Left renal pelvis (tissue), 4 donors: ENCODE results near the gene FBXO9. TPM values are rescaled to one million over a fixed set of nuclear protein-coding genes. Genes with fewer than 3 reads are reported as not detected.

Experiments
- DNase-seq, 4 donors: peaks; one replicate each; pipeline ENCODE4 v3.0.0-alpha.2; 2013; ENCODE audit warnings: low read depth in 4 of 4, low spot score in 3 of 4
- polyA plus RNA-seq, 4 donors: library from polyadenylated mRNA; unstranded; fragments of 120-200 nt; gene quantifications; one replicate each; pipeline ENCODE4 v1.2.1, GENCODE V29; 2013; ENCODE audit not compliant: insufficient read length in 4 of 4

The FBXO9 gene
- polyA plus RNA-seq, result 100 to 1,000 TPM in 1 of 4 donors, 10 to 100 TPM in 3; 76.2 to 123 (median 95.7) TPM

DNA sequence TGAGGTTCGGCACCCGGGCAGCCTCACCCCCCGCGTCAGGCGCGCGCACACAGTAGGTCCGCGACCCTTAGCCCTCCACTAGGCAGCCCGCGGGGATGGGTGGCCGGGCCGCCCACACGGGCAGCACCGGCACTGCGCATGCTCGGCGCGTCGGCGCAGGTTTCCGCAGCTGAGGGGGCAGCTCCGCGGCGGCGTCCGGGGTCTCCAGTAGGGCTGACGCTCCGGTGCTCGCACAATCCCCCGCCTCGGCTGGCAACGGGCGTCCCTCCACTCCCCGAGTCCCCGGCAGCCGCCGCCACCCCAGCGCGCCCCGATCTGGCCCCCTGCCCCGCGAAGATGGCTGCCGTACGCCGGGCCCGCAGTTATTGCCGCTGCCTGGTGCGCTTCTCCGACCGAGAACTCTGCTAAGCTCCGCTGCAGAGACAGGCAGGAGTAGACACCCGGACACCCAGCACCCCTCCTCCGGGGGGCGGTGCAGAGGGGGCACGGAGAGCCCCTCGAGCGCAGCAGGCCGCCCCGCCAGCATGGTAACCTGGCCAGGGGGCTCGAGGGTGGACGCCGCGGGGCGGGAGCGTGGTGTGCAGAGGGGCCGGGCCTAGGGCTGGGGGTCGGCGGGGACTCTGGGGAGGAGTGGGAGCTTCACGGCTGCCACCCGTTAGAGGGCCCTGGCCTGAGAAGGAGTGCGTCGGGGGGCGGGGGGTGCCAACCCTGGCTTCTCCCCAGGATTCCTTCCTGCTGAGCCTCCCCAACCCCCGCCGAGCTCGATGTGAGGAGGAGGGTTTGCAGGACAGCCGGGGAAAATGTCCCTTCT lies at the start of gene FBXO9:
Gene FBXO9, plus strand, starts transcription at position 139 of the 811 bp plus-strand sequence. Its CDS starts 386 bp downstream, at position 525.
- DNase-seq, result peak in 3 of 4 donors; percentile 32 to 41 (median 35)

DNA sequence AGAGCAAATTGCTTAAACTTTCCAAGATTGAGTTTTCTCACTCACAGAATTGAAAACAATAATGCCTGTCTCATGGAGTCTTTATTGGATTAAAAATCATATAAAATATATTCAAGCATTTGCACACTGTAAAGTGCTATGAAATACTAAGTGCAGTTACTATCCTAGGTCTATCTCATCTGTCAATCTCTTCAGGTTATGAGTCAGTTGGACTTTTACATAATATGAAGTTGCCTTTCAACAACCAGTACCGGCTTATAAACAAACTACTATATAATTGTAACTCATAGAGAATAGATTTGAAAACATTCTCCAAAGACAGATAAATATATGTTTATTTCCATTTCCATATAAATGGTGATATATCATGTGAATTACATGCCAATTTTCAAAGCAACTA lies 49.7 kb upstream of the FBXO9 start:
- no peak for DNase-seq

DNA sequence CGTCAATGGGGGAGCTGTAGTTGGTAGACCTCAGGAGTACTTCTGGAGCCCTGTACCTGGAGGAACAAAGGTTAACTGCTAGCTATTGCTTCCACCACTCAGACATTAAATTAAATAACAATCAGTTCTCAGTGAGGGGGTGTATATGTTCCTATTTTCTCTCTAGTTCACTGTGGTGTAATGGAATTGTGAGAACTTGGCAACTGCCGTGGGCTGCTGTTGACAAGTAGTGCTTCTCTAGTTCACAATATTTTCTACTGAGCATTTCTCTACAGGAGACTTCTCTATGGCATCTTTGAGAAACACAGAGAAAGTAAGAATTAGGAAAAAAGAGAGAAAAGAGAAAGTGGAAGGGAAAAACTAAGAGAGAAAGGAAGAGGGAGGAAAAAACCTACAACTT lies 46.8 kb upstream of the FBXO9 start:
- DNase-seq, result no peak

DNA sequence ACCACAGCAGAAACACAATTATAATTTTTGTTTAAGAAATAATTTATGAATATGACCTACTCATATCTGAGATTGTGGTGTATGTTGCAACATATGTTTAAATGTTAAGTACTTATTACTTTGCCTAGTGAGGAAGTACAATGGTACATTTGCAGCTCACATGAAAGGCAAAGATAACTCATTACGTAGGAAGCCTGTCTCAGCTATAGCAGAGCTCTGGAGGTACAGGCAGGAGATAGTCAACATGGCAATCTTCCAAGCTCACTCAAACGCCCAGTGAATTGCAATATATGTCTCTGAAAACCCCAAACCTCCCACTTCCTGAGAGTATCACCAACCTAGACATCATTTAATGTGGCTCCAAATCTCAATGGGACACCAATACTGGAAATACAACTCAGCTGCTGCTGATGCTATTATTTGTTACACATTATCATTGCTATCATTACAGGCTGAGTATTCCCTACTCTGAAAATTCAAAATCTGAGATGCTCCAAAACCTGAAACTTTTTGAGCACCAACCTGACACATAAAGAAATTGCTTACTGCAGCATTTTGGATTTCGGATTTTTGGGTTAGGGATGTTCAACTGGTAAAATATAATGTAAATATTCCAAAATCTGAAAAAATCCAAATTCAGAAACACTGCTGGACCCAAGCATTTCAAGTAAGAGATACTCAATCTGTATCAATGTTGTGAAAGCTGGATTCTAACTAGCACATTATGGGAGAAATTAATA lies 45.0 kb upstream of the FBXO9 start:
- DNase-seq, result no peak

DNA sequence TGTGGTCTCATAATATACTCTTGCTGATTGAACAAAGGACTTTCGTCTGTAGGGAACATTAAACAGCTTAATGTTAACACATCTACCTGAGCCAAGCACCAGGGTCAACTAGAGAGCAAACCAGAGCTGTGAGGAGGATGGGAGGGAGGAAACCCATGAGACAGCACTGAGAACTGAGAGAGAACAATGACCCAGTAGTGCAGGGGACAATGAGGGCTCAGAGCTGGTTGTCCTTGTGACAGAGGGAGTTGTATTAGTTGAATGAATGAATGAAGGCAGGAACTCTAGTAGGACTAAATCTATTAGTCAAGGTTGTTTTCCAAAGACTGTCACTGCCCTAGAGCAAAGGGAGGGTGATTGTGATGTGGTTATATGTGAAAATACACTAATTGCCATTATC lies 41.9 kb upstream of the FBXO9 start:
- no peak for DNase-seq

DNA sequence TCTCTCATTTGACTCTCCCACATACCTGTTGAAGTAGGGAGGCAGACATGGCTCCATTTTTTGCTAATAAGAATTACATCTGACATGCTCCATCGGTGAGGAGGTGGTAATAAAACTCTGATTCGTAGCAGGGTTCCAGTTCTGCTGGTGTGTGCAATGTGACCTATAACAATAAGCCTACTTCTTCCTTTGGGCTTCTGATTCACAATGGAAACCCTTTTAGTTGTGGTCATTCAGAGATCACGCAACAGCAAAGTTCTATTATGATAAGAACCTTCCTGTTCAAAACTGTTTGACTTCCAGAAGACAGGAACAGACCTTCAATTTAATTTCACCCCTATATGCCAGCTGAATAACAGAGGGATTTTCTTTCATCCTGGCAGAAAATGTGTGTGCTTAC lies 38.7 kb upstream of the FBXO9 start:
- no peak for DNase-seq

DNA sequence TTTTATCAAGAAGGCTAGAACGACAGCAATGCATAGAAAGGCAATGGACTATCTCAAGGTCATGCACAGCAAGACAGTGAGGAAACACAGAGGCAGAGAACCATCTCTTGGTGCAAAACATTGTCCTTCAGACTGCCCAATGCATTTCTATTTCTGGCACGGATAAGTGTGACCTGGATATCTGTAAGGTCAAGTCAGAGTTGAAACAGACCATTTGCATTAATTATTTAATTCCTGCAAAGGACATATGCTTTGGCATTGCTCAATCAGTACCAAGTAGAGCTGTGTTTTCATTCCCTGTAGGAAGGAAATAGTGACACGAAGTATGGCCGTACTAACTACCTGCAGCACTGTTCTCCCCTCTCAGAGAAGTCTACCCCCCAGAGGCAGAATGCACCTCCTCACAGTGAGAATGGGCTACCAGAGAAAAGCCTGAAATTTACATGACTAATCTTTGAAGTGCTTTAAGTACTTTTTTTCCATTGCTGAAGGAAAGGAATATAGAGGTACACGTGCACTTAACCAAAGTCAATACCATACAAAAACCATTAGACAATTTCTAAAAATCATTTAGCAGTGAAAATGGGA lies 38.0 kb upstream of the FBXO9 start:
- DNase-seq, result no peak

DNA sequence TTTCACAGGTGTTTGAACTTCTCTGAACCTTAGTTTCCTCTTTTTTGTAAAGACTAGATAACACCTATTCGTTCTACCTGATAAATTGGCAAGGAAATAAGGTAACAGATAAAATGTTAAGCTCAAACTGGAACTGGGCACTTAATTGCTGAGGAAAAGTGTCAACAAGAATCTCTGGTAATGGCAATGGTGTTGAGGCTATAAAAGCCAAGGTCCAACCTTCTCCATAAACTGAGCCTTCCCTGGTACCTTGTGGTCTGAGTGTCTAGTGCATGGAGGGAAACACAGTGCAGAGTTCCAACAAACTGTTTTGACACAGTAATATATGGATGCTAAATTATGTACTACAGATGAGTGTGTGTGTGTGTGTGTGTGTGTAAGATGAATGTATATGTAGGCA lies 36.7 kb upstream of the FBXO9 start:
- DNase-seq, result no peak

DNA sequence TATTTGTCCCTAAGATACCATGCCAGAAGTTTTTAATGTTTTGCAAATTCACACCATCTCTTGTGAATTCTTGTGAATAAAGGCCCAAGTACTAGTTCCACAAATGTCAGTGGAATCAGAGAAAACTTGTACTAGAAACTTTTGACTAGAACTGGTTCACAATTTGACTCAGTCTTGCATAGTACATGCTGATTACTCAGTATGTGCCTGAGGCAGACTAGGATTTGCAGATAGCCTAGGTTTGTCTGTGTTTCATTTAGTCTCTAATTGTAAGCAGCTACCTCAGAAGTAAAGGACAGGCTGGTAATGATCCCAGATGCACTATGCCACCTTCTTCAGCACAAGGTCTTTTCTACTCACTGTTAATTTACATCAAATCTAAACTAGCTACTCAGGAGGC lies 35.9 kb upstream of the FBXO9 start:
- no peak for DNase-seq

DNA sequence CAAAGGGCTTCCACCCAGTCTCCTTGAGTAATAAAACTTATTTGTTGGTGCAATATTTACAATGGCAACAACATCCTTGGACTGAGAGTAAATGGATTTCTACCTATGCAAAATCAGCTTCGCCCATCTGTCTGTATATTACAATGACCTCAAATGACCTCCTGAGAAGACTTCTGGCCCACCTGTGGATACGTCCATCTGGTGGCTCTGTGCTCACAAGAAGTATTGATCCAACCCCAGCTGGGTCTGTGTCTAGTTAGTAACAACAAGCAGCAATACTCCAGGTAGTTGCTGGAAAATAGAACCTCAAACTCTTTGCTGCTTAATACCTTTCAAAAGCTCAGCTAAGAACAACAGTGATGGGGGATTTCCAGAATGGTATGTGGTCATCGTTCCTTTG lies 35.4 kb upstream of the FBXO9 start:
- no peak for DNase-seq

DNA sequence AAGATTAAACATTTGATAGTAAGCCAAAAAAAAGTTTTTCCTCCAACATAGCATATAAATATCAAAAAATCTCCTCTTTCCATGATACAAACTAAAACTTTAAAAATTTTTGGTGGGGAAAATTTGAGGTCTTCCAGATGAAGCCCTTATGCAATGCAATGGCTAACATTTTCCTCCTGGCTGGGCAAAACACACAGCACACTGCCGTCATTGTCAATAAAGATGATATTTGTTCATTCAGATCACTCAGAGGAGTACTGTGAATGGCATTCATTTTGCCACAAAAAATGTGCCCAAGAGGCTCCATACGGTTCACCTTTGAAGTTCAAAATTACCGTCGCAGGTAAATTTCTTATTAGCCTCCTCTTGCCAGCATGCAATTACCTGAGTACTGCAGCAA lies 33.9 kb upstream of the FBXO9 start:
- no peak for DNase-seq

DNA sequence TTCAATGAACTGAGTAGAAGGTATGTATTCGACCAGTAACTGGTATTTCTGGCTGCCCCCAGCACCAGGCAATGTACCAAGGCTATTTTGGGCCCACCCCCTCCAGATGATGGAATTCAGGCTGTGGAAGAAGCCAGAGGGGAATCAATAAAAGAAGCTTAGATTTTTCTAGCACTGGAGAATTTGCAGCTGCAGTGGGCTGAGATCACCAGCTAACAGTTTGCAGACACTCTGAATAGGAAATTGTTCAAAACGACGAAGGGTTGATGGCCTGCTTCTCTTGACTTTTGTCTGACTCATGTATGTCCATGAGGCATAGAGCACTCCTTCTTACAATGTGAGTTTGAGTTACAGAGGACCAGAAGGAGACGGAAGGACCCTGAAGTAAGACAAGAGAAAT lies 32.4 kb upstream of the FBXO9 start:
- DNase-seq, result no peak

DNA sequence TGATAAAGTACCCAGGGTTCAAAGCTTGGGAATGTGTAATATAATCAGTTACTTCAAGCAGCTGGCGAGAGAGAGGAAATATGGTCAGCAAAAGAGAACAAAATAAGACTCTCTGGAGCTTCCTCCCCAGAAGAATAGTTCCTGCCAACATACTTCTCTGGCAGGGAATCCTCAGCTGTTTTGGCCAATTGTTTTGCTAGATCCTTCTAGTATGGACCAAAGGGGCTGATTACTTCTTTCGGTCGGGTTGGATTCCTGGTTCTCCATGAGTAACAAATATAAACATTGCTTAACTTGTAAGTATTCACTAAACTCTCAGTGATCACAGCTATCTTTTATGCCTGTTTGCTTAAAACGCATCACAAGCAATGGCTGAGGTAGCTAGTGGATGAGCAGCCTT lies 31.4 kb upstream of the FBXO9 start:
- DNase-seq, result no peak

DNA sequence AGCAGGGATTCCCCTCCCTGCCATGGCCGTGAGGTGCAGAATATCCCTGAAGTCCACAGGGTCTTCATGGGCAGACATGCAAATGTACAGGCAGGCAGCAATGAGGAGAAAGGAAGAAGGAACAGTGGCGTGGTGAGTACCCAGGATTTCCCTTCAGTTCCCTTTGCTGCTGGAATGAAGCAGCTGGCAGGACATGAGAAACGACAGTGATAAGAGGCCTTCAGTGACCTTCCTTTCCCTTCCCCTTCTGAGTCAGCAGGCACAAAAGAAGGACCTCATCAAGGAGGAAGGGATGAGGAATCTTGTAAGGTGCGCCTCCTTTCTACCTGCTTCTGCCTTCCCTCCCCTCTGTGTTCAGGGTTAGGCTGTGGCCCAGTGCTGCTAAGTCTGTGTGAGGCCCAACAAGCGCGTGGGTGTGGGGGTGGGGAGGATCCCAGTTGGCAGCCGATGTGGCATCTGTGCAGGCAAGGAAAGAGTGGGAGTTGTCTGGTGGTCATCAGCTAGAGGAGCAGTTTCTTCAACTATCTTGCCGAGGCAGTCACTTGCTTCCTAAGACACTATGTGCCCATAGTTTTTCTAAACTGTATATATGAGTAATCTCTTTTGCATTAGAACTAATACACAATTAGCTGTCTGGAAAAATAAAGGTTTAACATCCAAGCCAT lies 29.5 kb upstream of the FBXO9 start:
- no peak for DNase-seq

DNA sequence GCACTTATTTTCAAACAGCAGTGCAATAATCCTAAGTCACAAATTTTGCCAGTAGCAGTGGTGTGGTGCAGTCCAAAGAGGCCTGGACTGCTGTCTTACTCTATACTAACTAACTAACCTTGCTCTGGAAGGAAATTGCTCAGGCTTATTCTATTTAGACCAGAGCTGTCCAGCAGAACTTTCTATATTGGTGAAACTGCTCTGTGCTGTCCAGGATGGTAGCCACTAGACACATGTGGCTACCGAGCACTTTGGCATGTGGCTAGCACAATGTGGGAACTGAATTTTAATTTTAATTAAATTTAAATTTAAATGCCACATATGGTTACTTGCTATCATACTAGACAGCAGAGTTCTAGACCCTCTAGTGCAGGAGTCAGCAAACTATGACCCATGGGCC lies 27.1 kb upstream of the FBXO9 start:
- no peak for DNase-seq

DNA sequence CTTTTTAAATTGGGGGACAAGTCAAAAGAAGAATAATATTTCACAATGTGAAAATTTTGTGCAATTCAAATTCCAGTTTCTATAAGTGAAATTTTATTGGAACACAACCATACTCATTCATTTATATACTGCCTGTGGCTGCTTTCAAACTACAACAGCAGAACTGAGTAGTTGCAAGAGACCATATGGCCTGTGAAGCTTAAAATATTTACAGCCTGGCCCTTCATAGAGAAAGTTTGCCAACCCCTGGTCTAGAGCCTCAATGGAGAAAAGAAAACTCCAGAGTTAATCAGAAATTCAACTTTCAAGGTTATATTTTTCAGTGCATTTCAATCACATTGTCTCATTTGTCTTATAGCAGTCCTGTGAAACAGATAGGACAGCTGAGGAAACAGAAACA lies 26.6 kb upstream of the FBXO9 start:
- no peak for DNase-seq

DNA sequence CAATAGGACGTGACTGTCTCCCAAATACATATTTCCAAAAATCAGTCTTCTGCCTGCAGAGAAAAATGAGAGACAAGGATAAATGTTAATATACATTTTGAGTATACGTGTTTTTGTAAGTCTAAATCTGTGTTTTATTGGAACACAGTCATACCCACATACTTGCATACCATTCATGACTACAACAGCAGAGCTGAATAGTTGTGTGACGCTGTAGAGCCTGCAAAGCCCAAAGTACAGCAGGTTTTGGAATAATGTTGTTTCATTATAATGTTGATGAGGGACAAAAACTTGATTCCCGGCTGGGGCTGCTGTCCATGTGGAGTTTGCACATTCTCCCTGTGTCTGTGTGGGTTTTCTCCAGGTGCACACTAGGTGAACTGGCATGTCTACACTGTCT lies 23.8 kb upstream of the FBXO9 start:
- no peak for DNase-seq

DNA sequence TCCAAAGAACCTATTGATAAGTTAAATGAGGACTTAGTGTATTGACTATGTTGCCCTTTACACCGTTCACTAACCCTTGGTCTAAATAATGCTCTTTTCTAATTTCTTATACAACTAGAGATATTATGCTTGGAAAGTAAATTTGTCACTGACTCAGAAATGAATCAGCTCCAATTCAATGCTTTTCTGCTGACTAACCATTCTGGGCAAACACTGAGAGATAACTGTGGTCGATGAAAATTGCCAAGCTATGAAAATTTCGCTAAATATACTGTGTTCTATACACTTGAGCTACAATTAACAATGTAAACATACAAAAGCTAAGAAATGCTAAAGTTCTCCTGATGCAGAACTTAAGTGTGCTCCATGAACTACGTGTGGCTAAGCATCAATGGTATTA lies 23.1 kb upstream of the FBXO9 start:
- DNase-seq, result no peak

DNA sequence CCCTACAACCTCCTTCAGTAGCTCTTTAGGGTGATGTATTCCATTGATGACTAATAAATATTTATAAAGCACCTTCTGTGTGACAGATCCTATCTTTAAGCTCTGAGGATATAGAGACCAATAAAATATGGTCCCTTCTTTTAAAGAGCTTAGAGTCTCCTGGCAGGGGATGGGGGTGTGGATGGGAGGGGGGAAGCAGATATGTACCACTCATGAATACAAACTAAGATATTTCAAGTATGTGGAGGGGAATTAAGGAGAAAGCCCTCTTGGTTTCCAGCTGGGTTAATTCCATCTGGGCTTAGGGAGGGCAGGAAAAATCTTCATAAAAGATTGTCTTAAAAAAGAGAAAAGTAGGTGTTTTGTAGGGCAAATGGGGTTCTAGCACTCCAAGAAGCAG lies 21.6 kb upstream of the FBXO9 start:
- no peak for DNase-seq

DNA sequence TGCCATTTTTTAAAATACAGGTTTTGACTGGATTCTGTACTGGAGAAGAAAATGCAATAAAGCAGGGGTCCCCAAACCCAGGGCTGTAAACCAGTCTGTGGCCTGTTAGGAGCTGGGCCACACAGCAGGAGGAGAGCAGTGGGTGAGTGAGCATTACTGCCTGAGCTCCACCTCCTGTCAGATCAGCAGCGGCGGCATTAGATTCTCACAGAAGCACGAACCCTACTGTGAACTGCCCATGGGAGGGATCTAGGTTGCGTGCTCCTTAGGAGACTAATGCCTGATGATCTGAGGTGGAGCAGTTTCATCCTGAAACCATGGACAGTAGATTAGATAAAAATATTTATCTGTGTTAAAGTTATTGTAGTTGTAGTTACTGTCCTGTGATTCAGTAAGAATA lies 21.1 kb upstream of the FBXO9 start:
- DNase-seq, result no peak

DNA sequence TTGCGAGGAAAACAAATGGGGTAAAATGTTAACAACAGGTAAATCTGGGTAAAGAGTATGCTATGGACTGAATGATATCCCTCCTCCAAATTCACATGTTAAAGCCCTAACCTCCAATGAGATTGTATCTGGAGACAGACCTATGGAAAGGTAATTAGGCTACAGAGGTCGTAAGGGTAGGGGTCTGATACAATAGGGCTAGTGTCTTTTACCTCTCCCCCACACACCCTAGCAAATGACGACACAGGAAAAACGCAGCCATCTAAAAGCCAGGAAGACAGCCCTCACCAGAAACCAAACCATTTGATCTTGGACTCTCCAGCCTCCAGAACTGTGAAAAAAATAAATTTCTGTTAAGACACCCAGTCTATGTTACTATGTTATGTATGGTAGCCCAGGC lies 20.6 kb upstream of the FBXO9 start:
- DNase-seq, result no peak
